Ovary (tissue), 3 donors: ENCODE measurements around the gene SLC46A1.

Experiments used
- EP300 ChIP-seq: sonication (generic); formaldehyde crosslinking; IDR thresholded peaks from one replicate; pipeline ENCODE4 v1.6.1; 2017; ENCODE audit warnings: antibody characterized with exemption
- POLR2A ChIP-seq: fragments of 450-650 bp; IDR thresholded peaks from one replicate; pipeline ENCODE4 v1.6.1; 2017; ENCODE audit warnings: antibody characterized with exemption, mild to moderate bottlenecking, moderate library complexity
- TF ChIP-seq, protein P1 (sequence below), 3 donors: fragments of 450-650 bp in 2 of 3; fragments of 200-600 bp in 1 of 3; IDR thresholded peaks; one replicate each; pipeline versions ENCODE4 v1.5.1 to v1.8.0; 2016 to 2022; ENCODE audit warnings: antibody characterized with exemption in 3 of 3, mild to moderate bottlenecking in 1 of 3
- donor health status: DM: no; HTN: no; CAD: no.

DNA sequence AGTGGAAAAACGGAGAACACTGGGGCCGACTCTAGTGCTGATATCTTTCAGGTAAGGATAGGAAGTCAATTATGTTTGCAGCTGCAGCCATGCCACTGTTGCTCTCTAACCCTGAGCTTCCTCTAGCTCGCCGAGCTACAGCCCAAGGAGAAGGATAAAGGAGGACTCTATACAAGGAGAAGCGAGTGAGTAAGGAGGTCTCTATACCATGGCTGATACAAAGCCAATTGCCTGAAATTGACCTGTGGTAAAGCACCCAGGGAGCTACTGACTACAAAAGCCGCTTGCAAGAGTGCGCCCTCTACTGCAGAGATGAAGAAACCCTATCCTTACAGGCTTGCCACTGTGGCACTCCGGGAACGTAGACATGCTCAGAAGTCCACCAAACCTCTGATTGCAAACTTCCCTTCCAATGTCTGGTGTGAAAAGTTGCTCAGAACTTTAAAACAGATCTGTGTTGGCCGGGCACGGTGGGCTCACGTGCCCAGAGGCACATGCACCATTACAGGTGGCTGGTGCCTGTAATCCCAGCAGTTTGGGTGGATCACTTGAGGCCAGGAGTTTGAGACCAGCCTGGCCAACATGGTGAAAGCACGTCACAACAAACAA, 10.8 kb upstream of the SLC46A1 start:
- TF ChIP-seq, protein P1, sequence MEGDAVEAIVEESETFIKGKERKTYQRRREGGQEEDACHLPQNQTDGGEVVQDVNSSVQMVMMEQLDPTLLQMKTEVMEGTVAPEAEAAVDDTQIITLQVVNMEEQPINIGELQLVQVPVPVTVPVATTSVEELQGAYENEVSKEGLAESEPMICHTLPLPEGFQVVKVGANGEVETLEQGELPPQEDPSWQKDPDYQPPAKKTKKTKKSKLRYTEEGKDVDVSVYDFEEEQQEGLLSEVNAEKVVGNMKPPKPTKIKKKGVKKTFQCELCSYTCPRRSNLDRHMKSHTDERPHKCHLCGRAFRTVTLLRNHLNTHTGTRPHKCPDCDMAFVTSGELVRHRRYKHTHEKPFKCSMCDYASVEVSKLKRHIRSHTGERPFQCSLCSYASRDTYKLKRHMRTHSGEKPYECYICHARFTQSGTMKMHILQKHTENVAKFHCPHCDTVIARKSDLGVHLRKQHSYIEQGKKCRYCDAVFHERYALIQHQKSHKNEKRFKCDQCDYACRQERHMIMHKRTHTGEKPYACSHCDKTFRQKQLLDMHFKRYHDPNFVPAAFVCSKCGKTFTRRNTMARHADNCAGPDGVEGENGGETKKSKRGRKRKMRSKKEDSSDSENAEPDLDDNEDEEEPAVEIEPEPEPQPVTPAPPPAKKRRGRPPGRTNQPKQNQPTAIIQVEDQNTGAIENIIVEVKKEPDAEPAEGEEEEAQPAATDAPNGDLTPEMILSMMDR (IDR thresholded peaks at IDR 0.05), result no peak
- TF ChIP-seq POLR2A (no peak), EP300 (no peak)
